HEK293 (cell line): ENCODE measurements around the gene SSH3.

Experiments
- CTCF ChIA-PET: fragments of 350-600 bp; formaldehyde crosslinking; extraction: SDS; loops from one replicate; lab custom pipeline; 2021; ENCODE audit warnings: antibody characterized with exemption; lab: Yijun Ruan, JAX
- POLR2A ChIA-PET: fragments of 300-600 bp; formaldehyde crosslinking; extraction: SDS; loops from one replicate; lab custom pipeline; 2020; ENCODE audit warnings: antibody characterized with exemption, inconsistent platforms; lab: Yijun Ruan, JAX
- H3K27ac ChIP-seq: fragments of 200-500 bp; sonication (Bioruptor generic); 2 replicates; pipeline ENCODE4 v1.5.1; 2014; ENCODE audit warnings: low read depth, low read length, control low read depth, inconsistent platforms; ENCODE audit errors: extremely low read depth
- H3K36me3 ChIP-seq, 2 experiments: fragments of 200-500 bp in 1 of 2; sonication (Bioruptor generic) in 1 of 2; 1 replicate in 1 of 2; 2 replicates in 1 of 2; pipeline ENCODE4 v1.5.1; 2014 to 2017; ENCODE audit warnings: inconsistent platforms in 2 of 2, low read length in 2 of 2; ENCODE audit not compliant: control insufficient read depth in 2 of 2, insufficient read depth in 1 of 2
- H3K4me1 ChIP-seq: fragments of 200-500 bp; sonication (Bioruptor generic); 2 replicates; pipeline ENCODE4 v1.5.1; 2014; ENCODE audit warnings: mild to moderate bottlenecking, low read length, inconsistent platforms; ENCODE audit not compliant: control insufficient read depth, insufficient read depth
- H3K4me3 ChIP-seq: 2 replicates; pipeline ENCODE4 v1.5.1; 2011; ENCODE audit warnings: low read depth, mild to moderate bottlenecking, control low read depth, low read length, moderate library complexity
- H3K9me3 ChIP-seq: fragments of 200-500 bp; sonication (Bioruptor generic); 2 replicates; pipeline ENCODE4 v1.5.1; 2014; ENCODE audit warnings: low read depth, low read length, inconsistent platforms; ENCODE audit not compliant: control insufficient read depth, insufficient read depth
- BCL11A ChIP-seq: fragments of 450-650 bp; formaldehyde crosslinking; IDR thresholded peaks from 2 replicates; pipeline ENCODE4 v1.5.1; 2016; ENCODE audit warnings: low read depth, missing biosample characterization, missing genetic modification characterization
- MZF1 ChIP-seq: fragments of 450-650 bp; formaldehyde crosslinking; IDR thresholded peaks from 2 replicates; pipeline ENCODE4 v1.5.1; 2017; ENCODE audit warnings: missing biosample characterization, missing genetic modification characterization, borderline replicate concordance
- OSR2 ChIP-seq: fragments of 450-650 bp; formaldehyde crosslinking; IDR thresholded peaks from 2 replicates; pipeline ENCODE4 v1.5.1; 2016; ENCODE audit warnings: missing biosample characterization, missing genetic modification characterization
- SP3 ChIP-seq: fragments of 450-650 bp; formaldehyde crosslinking; IDR thresholded peaks from 2 replicates; pipeline ENCODE4 v1.5.1; 2016; ENCODE audit warnings: missing biosample characterization, missing genetic modification characterization
- ZBTB10 ChIP-seq: fragments of 450-650 bp; formaldehyde crosslinking; IDR thresholded peaks from 2 replicates; pipeline ENCODE4 v1.5.1; 2016; ENCODE audit warnings: missing biosample characterization, missing genetic modification characterization
- ZFP41 ChIP-seq: fragments of 450-650 bp; formaldehyde crosslinking; IDR thresholded peaks from 2 replicates; pipeline ENCODE4 v1.5.1; 2016; ENCODE audit warnings: missing biosample characterization, missing genetic modification characterization, borderline replicate concordance
- ZNF121 ChIP-seq: fragments of 450-650 bp; formaldehyde crosslinking; IDR thresholded peaks from 2 replicates; pipeline ENCODE4 v1.5.1; 2016; ENCODE audit warnings: missing biosample characterization, missing genetic modification characterization
- ZNF132 ChIP-seq: fragments of 450-650 bp; formaldehyde crosslinking; IDR thresholded peaks from 2 replicates; pipeline ENCODE4 v1.5.1; 2017; ENCODE audit warnings: missing biosample characterization, missing genetic modification characterization, borderline replicate concordance
- ZNF148 ChIP-seq: fragments of 450-650 bp; formaldehyde crosslinking; IDR thresholded peaks from 2 replicates; pipeline ENCODE4 v1.5.0; 2017; ENCODE audit warnings: missing biosample characterization, missing genetic modification characterization, borderline replicate concordance
- ZNF174 ChIP-seq: fragments of 450-650 bp; formaldehyde crosslinking; IDR thresholded peaks from 2 replicates; pipeline ENCODE4 v1.5.0; 2017; ENCODE audit warnings: missing biosample characterization, mild to moderate bottlenecking, missing genetic modification characterization
- ZNF214 ChIP-seq: fragments of 450-650 bp; formaldehyde crosslinking; IDR thresholded peaks from 2 replicates; pipeline ENCODE4 v1.5.1; 2017; ENCODE audit warnings: missing biosample characterization, mild to moderate bottlenecking, missing genetic modification characterization, borderline replicate concordance
- ZNF350 ChIP-seq: fragments of 450-650 bp; formaldehyde crosslinking; IDR thresholded peaks from 2 replicates; pipeline ENCODE4 v1.5.0; 2017; ENCODE audit warnings: missing biosample characterization, mild to moderate bottlenecking, missing genetic modification characterization
- ZNF37A ChIP-seq: fragments of 450-650 bp; IDR thresholded peaks from 2 replicates; pipeline ENCODE4 v1.5.1; 2018; ENCODE audit warnings: missing biosample characterization, missing genetic modification characterization
- ZNF404 ChIP-seq: fragments of 450-650 bp; formaldehyde crosslinking; IDR thresholded peaks from 2 replicates; pipeline ENCODE4 v1.5.1; 2017; ENCODE audit warnings: missing biosample characterization, missing genetic modification characterization
- ZNF426 ChIP-seq: fragments of 450-650 bp; formaldehyde crosslinking; IDR thresholded peaks from 2 replicates; pipeline ENCODE4 v1.5.1; 2017; ENCODE audit warnings: missing biosample characterization, missing genetic modification characterization, mild to moderate bottlenecking, inconsistent platforms, moderate library complexity
- ZNF521 ChIP-seq: fragments of 450-650 bp; formaldehyde crosslinking; IDR thresholded peaks from 2 replicates; pipeline ENCODE4 v1.5.1; 2017; ENCODE audit warnings: missing biosample characterization, mild to moderate bottlenecking, missing genetic modification characterization
- ZNF704 ChIP-seq: fragments of 450-650 bp; formaldehyde crosslinking; IDR thresholded peaks from 2 replicates; pipeline ENCODE4 v1.5.1; 2016; ENCODE audit warnings: missing biosample characterization, missing genetic modification characterization
- ZSCAN23 ChIP-seq: fragments of 450-650 bp; formaldehyde crosslinking; IDR thresholded peaks from 2 replicates; pipeline ENCODE4 v1.5.1; 2016; ENCODE audit warnings: missing biosample characterization, missing genetic modification characterization

SSH3 gene

GRCh38 chr11:67322049-67322448, 18.7 kb downstream of the SSH3 start (continued):
- TF ChIP-seq ZNF426 (tag by site-specific recombination) (no peak), ZSCAN23 (no peak), OSR2 (tag by site-specific recombination) (no peak), ZBTB10 (no peak), ZNF704 (tag by site-specific recombination) (no peak), ZNF404 (tag by site-specific recombination) (no peak), ZNF37A (tag by site-specific recombination) (no peak)

GRCh38 chr11:67323526-67323925, 20.2 kb downstream of the SSH3 start:
- ChIA-PET POLR2A (interaction anchor here (1.2 to 1.4 kb wide), 2 partner anchors 35 to 49 kb away, joined by 3 to 4 read pairs; no protein-coding TSS in a partner anchor), CTCF (interaction anchor here (1.5 to 11.2 kb wide), 2 partner anchors 22 to 60 kb away, joined by 6 to 104 read pairs; no protein-coding TSS in a partner anchor)
- no peak for TF ChIP-seq MZF1
- TF ChIP-seq BCL11A (tag by site-specific recombination) = no peak
- no peak for TF ChIP-seq ZNF521 (tag by site-specific recombination)
- no peak for TF ChIP-seq ZFP41 (tag by site-specific recombination)
- no peak for TF ChIP-seq ZNF214 (tag by site-specific recombination)
- no peak for TF ChIP-seq ZNF350
- TF ChIP-seq ZNF148 (tag by site-specific recombination) = no peak
- no peak for TF ChIP-seq ZNF121 (tag by site-specific recombination)
- no peak for TF ChIP-seq SP3 (tag by site-specific recombination)
- TF ChIP-seq ZNF174 (tag by site-specific recombination) = no peak
- TF ChIP-seq ZNF132 (tag by site-specific recombination) = no peak

More at GRCh38 chr11:67323526-67323925, 20.2 kb downstream of the SSH3 start:
- Histone ChIP-seq H3K9me3 (no peaks in the 10 kb centered on the region), H3K4me3 (no peak overlapping the region), H3K4me1 (no peaks in the 10 kb centered on the region), H3K27ac (no peak overlapping the region), H3K36me3 (peaks cover 0 to 16% of the 10 kb centered on the region in 2 experiments; a peak in 1 of 3 replicates)
